Activated T-cell treated with anti-CD3 and anti-CD28 coated beads, Interleukin-2, amount 50 U/mL, for 1 hour (primary cell): Measurements from ENCODE around the gene IFNL2.

Experiments used
- DNase-seq: peaks from one replicate; pipeline ENCODE4 v3.0.0-alpha.2; 2020

IFNL2 gene

DNA sequence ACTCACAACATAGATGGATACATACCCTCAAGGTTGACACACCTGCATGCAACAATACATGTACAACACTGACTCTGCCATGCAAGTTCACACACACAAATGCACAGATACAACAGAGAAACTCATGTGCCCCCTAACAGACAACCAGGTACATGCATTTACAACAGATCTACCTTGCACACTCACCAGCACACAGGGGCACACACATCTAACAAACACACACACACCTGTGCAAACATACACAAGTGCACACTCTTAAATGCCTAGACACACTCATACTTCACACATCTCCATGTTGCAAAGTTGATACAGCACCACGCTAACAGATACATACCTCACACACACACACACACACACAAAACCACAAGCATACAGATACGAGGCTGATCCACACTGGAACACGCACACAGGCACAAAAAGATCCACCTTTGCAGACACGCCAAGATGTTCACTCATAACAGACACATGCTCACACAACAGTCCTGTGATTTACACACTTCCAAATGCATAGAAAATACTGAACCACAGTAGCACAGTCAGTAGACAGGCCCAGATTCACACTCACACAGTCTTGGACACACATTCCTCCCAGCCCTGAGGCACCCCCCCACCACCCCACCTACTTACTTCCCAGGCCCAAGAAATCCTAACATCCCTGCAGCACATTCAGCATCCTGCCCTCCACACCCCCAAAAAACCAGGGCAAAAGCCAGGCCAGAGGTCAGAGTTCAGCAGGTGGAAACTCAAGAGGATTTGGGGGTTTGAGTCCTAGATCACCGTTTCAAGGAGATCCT lies 51.1 kb downstream of the IFNL2 start:
- no peak for DNase-seq
